Brain microvascular endothelial cell (primary cell): ENCODE data around the gene ALG9.

Experiments
- DNase-seq: peaks from one replicate; pipeline ENCODE4 v3.0.0-alpha.2; 2020
- H3K27ac ChIP-seq: fragments of 250-450 bp; sonication (Bioruptor Pico); 2 replicates; pipeline ENCODE4 v1.5.1; 2020; ENCODE audit warnings: mild to moderate bottlenecking, moderate library complexity
- H3K27me3 ChIP-seq: fragments of 250-450 bp; sonication (Bioruptor Pico); replicated peaks from 2 replicates; pipeline ENCODE4 v1.5.1; 2020; ENCODE audit warnings: mild to moderate bottlenecking
- H3K36me3 ChIP-seq: fragments of 250-450 bp; sonication (Bioruptor Pico); replicated peaks from 2 replicates; pipeline ENCODE4 v1.5.1; 2020; ENCODE audit warnings: mild to moderate bottlenecking
- H3K4me3 ChIP-seq: 2 replicates; pipeline ENCODE4 v1.5.1; 2011; ENCODE audit warnings: low read depth, mild to moderate bottlenecking, control low read depth, low read length, moderate library complexity
- CTCF ChIP-seq: IDR thresholded peaks from 2 replicates; pipeline ENCODE4 v1.5.1; 2011; ENCODE audit warnings: low read depth, mild to moderate bottlenecking, moderate library complexity, low read length, control low read depth, inconsistent platforms; ENCODE audit errors: missing control alignments
- in situ Hi-C: cut with HindIII; loops from 2 replicates; pipeline ENCODE4 v1.10.0; 2017; ENCODE audit warnings: low sequenced_read_pairs, low pct_ligation_motif_present

ALG9 gene

GRCh38 chr11:111852103-111852502 lies 19.3 kb downstream of the ALG9 start:
- no peak overlapping the region for H3K27ac ChIP-seq

GRCh38 chr11:111851636-111852035 lies 19.7 kb downstream of the ALG9 start:
- TF ChIP-seq CTCF, result peak; percentile 59
- in situ Hi-C loops, result no loop called here
- no peaks in the 10 kb centered on the region for H3K27me3 ChIP-seq
- H3K36me3 ChIP-seq, result peaks cover 4% of the 10 kb centered on the region
- H3K27ac ChIP-seq, result no peak overlapping the region
- no peak for DNase-seq
- no peak overlapping the region for H3K4me3 ChIP-seq

More at GRCh38 chr11:111852103-111852502, 19.3 kb downstream of the ALG9 start:
- in situ Hi-C loops, result no loop called here
- Histone ChIP-seq H3K4me3 (no peak overlapping the region), H3K36me3 (peaks cover 4% of the 10 kb centered on the region), H3K27me3 (no peaks in the 10 kb centered on the region)
- DNase-seq, result no peak
- TF ChIP-seq CTCF, result no peak

- H3K27me3 ChIP-seq, result no peaks in the 10 kb centered on the region
- no peak for TF ChIP-seq CTCF
- DNase-seq, result no peak
- peaks cover 4% of the 10 kb centered on the region for H3K36me3 ChIP-seq
- no peak overlapping the region for H3K27ac ChIP-seq
- no peak overlapping the region for H3K4me3 ChIP-seq
- in situ Hi-C loops, result no loop called here
These were observed 20.3 kb downstream of the ALG9 start for GRCh38 chr11:111851067-111851466.

- no peak overlapping the region for H3K4me3 ChIP-seq
- no peak for TF ChIP-seq CTCF
- no peak overlapping the region for H3K27ac ChIP-seq
- no peak for DNase-seq
- H3K27me3 ChIP-seq, result no peaks in the 10 kb centered on the region
- peaks cover 4% of the 10 kb centered on the region for H3K36me3 ChIP-seq
- in situ Hi-C loops, result loop anchor here (25.0 kb wide), 1 partner anchor 262 kb away; no protein-coding TSS in a partner anchor
These were observed 21.8 kb downstream of the ALG9 start for GRCh38 chr11:111849631-111850030.

GRCh38 chr11:111846636-111847035 lies 24.7 kb downstream of the ALG9 start:
- DNase-seq, result peak; percentile 79
- H3K27ac ChIP-seq, result peak overlapping the region; percentile 72
- H3K27me3 ChIP-seq, result no peaks in the 10 kb centered on the region
- in situ Hi-C loops, result loop anchor here (25.0 kb wide), 1 partner anchor 259 kb away; no protein-coding TSS in a partner anchor
- no peak overlapping the region for H3K4me3 ChIP-seq
- peaks cover 4% of the 10 kb centered on the region for H3K36me3 ChIP-seq
- TF ChIP-seq CTCF, result no peak

GRCh38 chr11:111846063-111846462 lies 25.3 kb downstream of the ALG9 start:
- Histone ChIP-seq H3K4me3 (no peak overlapping the region), H3K36me3 (peaks cover 4% of the 10 kb centered on the region), H3K27ac (peak overlapping the region; percentile 72), H3K27me3 (no peaks in the 10 kb centered on the region)
- in situ Hi-C loops, result loop anchor here (25.0 kb wide), 1 partner anchor 259 kb away; no protein-coding TSS in a partner anchor
- DNase-seq, result peak; percentile 35
- no peak for TF ChIP-seq CTCF
